ENCODE results near the gene VRK1.

VRK1 gene

GRCh38 chr14:96797582-96798349 lies 584 bp downstream of the VRK1 start:
- TF ChIP-seq JUND (IDR thresholded peaks at IDR 0.05; ENCODE audit: low read depth), result no peak
- in situ Hi-C loops (cut with HindIII; ENCODE audit: low pct_unique_long_range_greater_than_20kb, low sequenced_read_pairs), result no loop called here
- DNase-seq (ENCODE audit: low read depth in 1 of 2, low spot score in 1 of 2), result peak in 1 of 2 experiments; percentile 42

GRCh38 chr14:96798956-96799355 lies 1.8 kb downstream of the VRK1 start:
- no peak for TF ChIP-seq JUND (IDR thresholded peaks at IDR 0.05; ENCODE audit: low read depth)
- in situ Hi-C loops (cut with HindIII; ENCODE audit: low pct_unique_long_range_greater_than_20kb, low sequenced_read_pairs), result no loop called here
- no peak for DNase-seq (ENCODE audit: low read depth in 1 of 2, low spot score in 1 of 2)

GRCh38 chr14:96799489-96800054 lies 2.4 kb downstream of the VRK1 start:
- in situ Hi-C loops (cut with HindIII; ENCODE audit: low pct_unique_long_range_greater_than_20kb, low sequenced_read_pairs), result no loop called here
- TF ChIP-seq JUND (IDR thresholded peaks at IDR 0.05; ENCODE audit: low read depth), result no peak
- DNase-seq (ENCODE audit: low read depth in 1 of 2, low spot score in 1 of 2), result no peak

- DNase-seq (ENCODE audit: low read depth in 1 of 2, low spot score in 1 of 2), result no peak
- no peak for TF ChIP-seq JUND (IDR thresholded peaks at IDR 0.05; ENCODE audit: low read depth)
- in situ Hi-C loops (cut with HindIII; ENCODE audit: low pct_unique_long_range_greater_than_20kb, low sequenced_read_pairs), result no loop called here
These were observed 4.7 kb downstream of the VRK1 start for GRCh38 chr14:96801931-96802330.

GRCh38 chr14:96802963-96803362 lies 5.8 kb downstream of the VRK1 start:
- in situ Hi-C loops (cut with HindIII; ENCODE audit: low pct_unique_long_range_greater_than_20kb, low sequenced_read_pairs), result no loop called here
- no peak for DNase-seq (ENCODE audit: low read depth in 1 of 2, low spot score in 1 of 2)
- no peak for TF ChIP-seq JUND (IDR thresholded peaks at IDR 0.05; ENCODE audit: low read depth)

- in situ Hi-C loops (cut with HindIII; ENCODE audit: low pct_unique_long_range_greater_than_20kb, low sequenced_read_pairs), result no loop called here
These were observed 6.8 kb downstream of the VRK1 start for GRCh38 chr14:96803958-96804357.

GRCh38 chr14:96804895-96805294 lies 7.7 kb downstream of the VRK1 start:
- TF ChIP-seq JUND (IDR thresholded peaks at IDR 0.05; ENCODE audit: low read depth), result no peak

More at GRCh38 chr14:96803958-96804357, 6.8 kb downstream of the VRK1 start:
- no peak for DNase-seq (ENCODE audit: low read depth in 1 of 2, low spot score in 1 of 2)
- no peak for TF ChIP-seq JUND (IDR thresholded peaks at IDR 0.05; ENCODE audit: low read depth)

GRCh38 chr14:96805956-96806355 lies 8.8 kb downstream of the VRK1 start:
- TF ChIP-seq JUND (IDR thresholded peaks at IDR 0.05; ENCODE audit: low read depth), result no peak
- DNase-seq (ENCODE audit: low read depth in 1 of 2, low spot score in 1 of 2), result no peak
- in situ Hi-C loops (cut with HindIII; ENCODE audit: low pct_unique_long_range_greater_than_20kb, low sequenced_read_pairs), result no loop called here

More at GRCh38 chr14:96804895-96805294, 7.7 kb downstream of the VRK1 start:
- DNase-seq (ENCODE audit: low read depth in 1 of 2, low spot score in 1 of 2), result no peak
- in situ Hi-C loops (cut with HindIII; ENCODE audit: low pct_unique_long_range_greater_than_20kb, low sequenced_read_pairs), result no loop called here

GRCh38 chr14:96806836-96807235 lies 9.7 kb downstream of the VRK1 start:
- DNase-seq (ENCODE audit: low read depth in 1 of 2, low spot score in 1 of 2), result no peak
- in situ Hi-C loops (cut with HindIII; ENCODE audit: low pct_unique_long_range_greater_than_20kb, low sequenced_read_pairs), result no loop called here
- TF ChIP-seq JUND (IDR thresholded peaks at IDR 0.05; ENCODE audit: low read depth), result no peak

GRCh38 chr14:96808619-96809406 lies 11.6 kb downstream of the VRK1 start:
- TF ChIP-seq JUND (IDR thresholded peaks at IDR 0.05; ENCODE audit: low read depth), result no peak
- no peak for DNase-seq (ENCODE audit: low read depth in 1 of 2, low spot score in 1 of 2)
- in situ Hi-C loops (cut with HindIII; ENCODE audit: low pct_unique_long_range_greater_than_20kb, low sequenced_read_pairs), result no loop called here

GRCh38 chr14:96811265-96811664 lies 14.1 kb downstream of the VRK1 start:
- no peak for DNase-seq (ENCODE audit: low read depth in 1 of 2, low spot score in 1 of 2)
- no peak for TF ChIP-seq JUND (IDR thresholded peaks at IDR 0.05; ENCODE audit: low read depth)
- in situ Hi-C loops (cut with HindIII; ENCODE audit: low pct_unique_long_range_greater_than_20kb, low sequenced_read_pairs), result no loop called here

- no peak for TF ChIP-seq JUND (IDR thresholded peaks at IDR 0.05; ENCODE audit: low read depth)
- in situ Hi-C loops (cut with HindIII; ENCODE audit: low pct_unique_long_range_greater_than_20kb, low sequenced_read_pairs), result no loop called here
- DNase-seq (ENCODE audit: low read depth in 1 of 2, low spot score in 1 of 2), result no peak
These were observed 14.9 kb downstream of the VRK1 start for GRCh38 chr14:96811985-96812667.
